GM13976 (cell line): ENCODE measurements around the gene TMEM234.

Source experiments
- DNase-seq: peaks from one replicate; pipeline ENCODE4 v3.0.0; 2012; ENCODE audit warnings: low spot score
- in situ Hi-C: fragments of 300-500 bp; cut with MboI; formaldehyde crosslinking; loops from one replicate; pipeline ENCODE4 v1.12.0; 2022; ENCODE audit warnings: low sequenced_read_pairs, mixed read lengths, inconsistent platforms; ENCODE audit not compliant: unreplicated experiment
- TF ChIP-seq, protein P1 (sequence below): IDR thresholded peaks from 2 replicates; pipeline ENCODE4 v1.5.1; 2012; ENCODE audit warnings: borderline replicate concordance, mild to moderate bottlenecking; ENCODE audit not compliant: insufficient read depth; ENCODE audit errors: extremely low read depth, missing control alignments, control extremely low read depth

TMEM234 gene

DNA sequence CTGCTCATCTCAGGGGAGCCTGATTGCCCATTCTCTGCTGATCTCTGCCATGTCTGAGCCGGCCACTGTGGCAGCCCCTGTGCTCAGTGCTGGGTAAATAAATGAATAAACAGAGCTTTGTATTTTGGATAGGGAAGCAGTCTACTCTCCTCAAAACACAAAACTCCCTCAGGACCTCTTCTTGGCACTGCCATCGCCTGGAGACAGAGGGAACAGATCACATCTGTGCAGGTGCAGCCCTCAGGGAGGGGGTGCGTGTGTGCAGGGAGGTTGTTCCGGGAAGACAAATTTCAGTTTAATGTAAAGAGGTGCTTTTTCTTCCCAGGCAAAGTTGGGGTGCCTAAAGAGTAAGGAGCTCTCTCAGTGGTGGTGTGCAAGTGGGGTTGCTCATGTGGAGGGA, 17.2 kb upstream of the TMEM234 start:
- no peak for DNase-seq

DNA sequence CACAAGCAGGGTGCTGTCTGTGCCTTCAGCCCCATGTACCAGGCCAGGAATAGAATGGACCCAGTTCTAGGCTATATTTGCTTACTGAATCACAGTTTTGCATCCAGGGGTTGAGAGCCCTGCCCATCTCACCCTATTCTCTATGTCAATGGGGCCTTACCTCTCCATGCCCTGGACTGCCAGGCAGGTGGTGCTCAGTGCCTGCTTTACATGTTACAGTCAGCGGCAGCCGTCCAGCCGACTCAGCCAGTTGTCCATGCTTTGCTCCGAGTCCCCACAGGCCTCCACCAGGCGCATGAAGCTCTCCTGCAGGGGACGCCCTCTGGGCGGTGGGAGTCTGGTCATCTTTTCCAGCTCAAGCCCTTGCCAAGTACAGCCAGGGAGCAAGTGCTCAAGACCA, 12.6 kb upstream of the TMEM234 start:
- no peak for DNase-seq
- in situ Hi-C loops = no loop called here

More for the DNA sequence above, 17.2 kb upstream of the TMEM234 start:
- TF ChIP-seq, protein P1, sequence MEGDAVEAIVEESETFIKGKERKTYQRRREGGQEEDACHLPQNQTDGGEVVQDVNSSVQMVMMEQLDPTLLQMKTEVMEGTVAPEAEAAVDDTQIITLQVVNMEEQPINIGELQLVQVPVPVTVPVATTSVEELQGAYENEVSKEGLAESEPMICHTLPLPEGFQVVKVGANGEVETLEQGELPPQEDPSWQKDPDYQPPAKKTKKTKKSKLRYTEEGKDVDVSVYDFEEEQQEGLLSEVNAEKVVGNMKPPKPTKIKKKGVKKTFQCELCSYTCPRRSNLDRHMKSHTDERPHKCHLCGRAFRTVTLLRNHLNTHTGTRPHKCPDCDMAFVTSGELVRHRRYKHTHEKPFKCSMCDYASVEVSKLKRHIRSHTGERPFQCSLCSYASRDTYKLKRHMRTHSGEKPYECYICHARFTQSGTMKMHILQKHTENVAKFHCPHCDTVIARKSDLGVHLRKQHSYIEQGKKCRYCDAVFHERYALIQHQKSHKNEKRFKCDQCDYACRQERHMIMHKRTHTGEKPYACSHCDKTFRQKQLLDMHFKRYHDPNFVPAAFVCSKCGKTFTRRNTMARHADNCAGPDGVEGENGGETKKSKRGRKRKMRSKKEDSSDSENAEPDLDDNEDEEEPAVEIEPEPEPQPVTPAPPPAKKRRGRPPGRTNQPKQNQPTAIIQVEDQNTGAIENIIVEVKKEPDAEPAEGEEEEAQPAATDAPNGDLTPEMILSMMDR = no peak
- in situ Hi-C loops = no loop called here

DNA sequence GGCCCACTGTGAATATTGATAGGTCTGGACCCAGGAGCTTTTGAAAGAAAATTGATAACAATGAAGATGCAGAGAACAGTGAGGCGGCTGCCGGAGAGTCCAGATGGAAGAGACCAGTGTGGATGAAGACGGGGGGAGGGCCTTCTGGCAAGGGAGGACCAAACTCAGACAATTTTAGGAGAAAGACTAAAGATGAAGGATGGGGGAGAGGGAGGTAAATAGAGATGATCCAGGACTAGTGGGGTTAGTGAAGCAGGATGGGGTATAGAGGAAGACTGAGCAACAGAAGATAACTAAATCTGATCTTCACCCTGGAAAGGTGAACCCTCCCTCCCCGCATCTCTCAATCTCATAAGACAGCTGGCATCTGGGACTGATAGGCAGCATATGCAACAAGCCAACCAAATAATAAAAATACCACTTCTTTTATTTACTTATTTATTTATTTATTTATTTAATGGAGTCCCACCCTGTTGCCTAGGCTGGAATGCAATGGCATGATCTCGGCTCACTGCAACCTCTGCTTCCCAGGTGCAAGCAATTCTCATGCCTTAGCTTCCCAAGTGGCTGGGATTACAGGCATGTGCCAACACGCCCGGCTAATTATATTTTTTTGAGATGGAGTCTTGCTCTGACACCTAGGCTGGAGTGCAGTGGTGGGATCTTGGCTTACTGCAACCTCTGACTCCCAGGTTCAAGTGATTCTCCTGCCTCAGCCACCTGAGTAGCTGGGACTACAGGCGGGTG, 10.6 kb upstream of the TMEM234 start:
- in situ Hi-C loops = no loop called here
- no peak for DNase-seq
- TF ChIP-seq, protein P1 = no peak

More for the DNA sequence above, 12.6 kb upstream of the TMEM234 start:
- TF ChIP-seq, protein P1 = no peak

DNA sequence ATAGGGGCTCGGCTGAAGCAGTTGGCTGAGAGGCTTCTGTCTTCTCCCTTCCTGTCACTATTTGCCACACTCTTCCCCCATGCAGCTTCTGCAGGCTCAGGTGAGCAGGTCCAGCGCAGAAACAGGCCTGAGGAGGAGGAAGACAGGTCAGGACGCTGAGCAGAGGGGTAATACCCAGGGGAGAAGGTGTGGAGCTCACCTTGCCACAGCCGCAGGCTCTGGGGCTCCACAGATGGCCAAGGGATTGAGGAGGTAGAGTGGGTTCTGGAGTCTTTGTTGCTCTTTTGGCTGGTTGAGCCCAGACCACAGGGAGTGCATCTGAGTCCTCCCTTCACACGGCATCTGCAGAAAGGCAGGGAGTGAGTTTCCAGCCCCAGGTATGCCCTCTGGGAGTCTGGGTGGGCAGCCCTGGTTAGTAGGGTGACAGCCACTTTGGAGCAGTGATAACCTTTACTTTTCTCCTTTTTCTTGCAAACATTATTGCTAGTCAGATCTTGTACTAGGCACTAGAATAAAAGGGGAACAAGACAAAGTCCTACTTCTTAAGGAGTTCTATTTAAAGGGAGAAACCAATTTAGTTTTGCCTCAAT, 9.8 kb upstream of the TMEM234 start:
- no peak for DNase-seq
- in situ Hi-C loops = no loop called here
- TF ChIP-seq, protein P1 = no peak

DNA sequence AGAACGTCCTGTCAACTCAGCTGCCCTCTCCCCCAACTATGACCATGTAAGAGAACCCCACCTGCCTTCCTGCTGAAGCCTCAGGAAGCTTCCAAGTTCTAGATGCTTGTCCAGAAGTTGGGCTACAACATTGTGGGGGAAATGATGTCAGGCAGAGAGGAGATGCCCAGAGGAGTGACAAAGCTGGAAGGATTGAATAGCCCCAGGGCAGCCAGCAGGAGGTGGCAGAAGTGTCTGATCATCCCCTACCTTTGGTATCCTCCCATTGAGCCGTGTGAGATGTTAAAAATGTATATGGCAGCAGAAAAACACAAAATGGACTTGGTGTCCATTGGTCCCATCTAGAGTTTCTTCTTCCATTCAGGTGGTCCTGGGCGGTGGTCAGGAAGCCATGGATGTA, 6.6 kb upstream of the TMEM234 start:
- TF ChIP-seq, protein P1 = no peak
- no peak for DNase-seq
- in situ Hi-C loops = no loop called here

DNA sequence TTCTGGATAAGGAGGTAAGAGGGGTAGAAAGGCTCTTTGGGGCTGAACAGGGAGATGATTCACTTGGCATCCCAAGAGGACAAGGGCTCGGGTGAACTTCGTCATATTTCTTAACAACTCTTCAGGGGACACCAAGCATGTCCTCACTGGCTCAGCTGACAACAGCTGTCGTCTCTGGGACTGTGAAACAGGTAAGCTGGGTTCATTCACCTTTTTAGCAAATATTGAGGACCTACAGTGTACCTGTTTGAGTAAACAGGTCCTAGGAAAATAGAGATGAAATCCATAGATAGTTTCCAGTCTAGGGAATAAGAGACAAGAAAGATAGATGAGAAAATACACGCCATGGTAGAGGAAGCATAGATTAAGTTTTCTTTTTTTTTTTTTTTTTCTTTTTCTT, 2.1 kb upstream of the TMEM234 start:
- TF ChIP-seq, protein P1 = no peak
- DNase-seq = no peak
- in situ Hi-C loops = no loop called here

DNA sequence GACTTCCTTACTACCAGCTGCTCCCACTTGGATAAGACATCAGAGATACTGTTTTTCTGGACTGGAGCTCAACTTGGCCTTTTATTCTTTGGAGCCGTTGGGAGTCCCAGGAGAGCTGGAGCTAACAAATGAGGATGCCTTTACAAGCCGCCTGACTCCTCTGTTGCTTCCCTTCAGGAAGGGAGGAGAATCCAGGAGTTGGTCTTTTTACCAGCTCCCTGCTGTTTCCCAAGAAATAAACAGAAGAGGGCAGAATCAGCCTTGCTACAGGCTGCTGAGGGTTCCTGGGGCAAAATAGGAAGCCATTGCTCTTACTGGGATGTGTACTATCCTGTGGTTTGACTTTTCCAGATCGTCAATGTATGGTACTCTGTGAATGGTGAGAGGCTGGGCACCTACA, 1.5 kb upstream of the TMEM234 start:
- TF ChIP-seq, protein P1 = no peak

More for the DNA sequence above, 1.5 kb upstream of the TMEM234 start:
- in situ Hi-C loops = no loop called here
- no peak for DNase-seq
